CD4-positive, alpha-beta T cell treated with Interleukin-17A for 4 hours (primary cell): ENCODE results near the gene CTDSP1.
A peak's percentile ranks its signal among the peaks of the same experiment; 100 is the strongest.

Experiments used
- DNase-seq: peaks from one replicate; pipeline ENCODE4 v3.0.0-alpha.2; 2020; ENCODE audit warnings: mixed read lengths

Gene CTDSP1

DNA sequence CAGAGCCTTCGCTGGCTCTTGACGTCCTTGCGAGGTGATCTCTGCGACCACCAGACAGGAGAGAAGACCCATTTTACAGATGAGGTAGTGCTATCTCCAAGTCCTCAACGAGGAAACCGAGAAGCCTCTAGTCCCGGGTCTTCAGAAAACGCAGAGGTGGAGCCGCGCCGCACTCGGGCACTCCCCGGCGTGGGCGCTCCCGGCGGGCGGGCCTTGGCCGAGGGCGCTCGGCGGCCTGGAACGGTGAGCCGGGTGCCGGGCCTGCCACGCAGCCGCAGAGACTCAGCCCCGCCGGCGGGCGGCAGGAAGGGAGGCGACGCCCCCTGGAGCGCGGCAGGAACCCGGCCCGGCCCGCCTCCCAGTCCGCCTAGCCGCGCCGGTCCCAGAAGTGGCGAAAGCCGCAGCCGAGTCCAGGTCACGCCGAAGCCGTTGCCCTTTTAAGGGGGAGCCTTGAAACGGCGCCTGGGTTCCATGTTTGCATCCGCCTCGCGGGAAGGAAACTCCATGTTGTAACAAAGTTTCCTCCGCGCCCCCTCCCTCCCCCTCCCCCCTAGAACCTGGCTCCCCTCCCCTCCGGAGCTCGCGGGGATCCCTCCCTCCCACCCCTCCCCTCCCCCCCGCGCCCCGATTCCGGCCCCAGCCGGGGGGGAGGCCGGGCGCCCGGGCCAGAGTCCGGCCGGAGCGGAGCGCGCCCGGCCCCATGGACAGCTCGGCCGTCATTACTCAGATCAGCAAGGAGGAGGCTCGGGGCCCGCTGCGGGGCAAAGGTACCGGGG lies at the start of gene CTDSP1:
Gene CTDSP1, plus strand, starts transcription at position 478 of the 776 bp plus-strand sequence. Its CDS starts 223 bp downstream, at position 701.
- peak; percentile 93 for DNase-seq

- DNase-seq = no peak
Observed at GRCh38 chr2:218354045-218354444, 45.6 kb upstream of the CTDSP1 start.

GRCh38 chr2:218354850-218355443 lies 44.7 kb upstream of the CTDSP1 start:
- DNase-seq = no peak

DNA sequence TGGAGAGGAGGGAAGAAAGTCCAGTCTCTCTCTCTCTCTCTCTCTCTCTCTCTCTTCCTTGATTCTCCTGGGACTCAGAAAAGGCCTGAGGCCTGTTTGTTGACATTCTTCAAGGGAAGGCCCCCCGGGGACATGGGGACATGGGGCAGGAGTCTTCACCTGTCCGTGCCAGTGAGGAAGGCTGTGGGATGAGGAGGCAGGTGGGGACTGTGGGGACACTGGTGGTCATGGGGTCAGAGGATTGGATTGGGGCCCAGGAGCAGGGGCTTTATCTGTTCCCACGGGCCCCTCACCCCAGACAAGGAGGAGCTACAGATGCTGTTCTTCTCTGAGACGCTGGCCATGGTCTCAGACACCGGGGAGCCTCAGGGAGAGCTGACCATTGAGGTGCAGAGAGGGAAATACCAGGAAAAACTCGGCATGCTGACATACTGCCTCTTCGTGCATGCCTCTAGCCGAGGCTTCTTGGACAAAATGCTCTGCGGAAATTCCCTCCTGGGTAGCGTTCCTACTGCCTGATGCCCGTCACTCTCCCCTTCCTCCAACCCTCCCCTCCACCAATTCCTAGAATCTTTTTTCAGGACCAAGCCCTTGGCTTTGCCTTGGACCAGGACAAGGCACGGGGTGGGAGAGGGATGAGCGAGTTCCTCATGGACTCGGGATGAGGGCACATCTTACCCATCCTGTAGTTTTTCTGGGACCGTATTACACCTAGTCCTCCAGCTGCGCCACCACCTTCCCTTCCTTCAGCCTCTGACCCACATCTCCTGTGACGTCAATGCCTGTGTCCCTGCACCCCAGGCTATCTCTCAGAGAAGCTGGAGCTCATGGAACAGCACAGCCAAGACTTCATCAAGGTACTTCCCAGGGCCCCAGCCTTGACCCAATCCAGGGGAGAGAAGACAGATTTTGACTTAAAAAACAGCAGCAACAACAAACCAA lies 42.2 kb upstream of the CTDSP1 start:
- DNase-seq = no peak

DNA sequence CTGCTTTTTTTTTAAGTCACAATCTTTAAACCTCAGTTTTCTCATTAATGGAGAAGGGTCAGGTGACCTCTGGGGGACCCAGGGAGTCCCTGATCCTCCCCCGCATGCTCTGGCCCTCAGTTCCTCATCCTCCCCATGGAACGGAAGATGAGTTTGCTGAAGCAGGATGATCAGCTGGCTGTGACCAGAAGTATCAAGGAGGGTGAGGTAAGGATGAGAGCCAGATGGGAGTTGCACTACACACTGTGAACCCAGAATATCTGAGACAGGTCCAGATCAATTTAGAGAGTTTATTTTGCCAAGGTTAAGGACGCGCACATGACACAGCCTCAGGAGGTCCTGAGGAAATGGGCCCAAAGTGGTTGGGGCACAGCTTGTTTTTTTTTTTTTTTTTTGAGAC lies 39.2 kb upstream of the CTDSP1 start:
- no peak for DNase-seq

GRCh38 chr2:218362606-218363005 lies 37.1 kb upstream of the CTDSP1 start:
- DNase-seq = no peak

DNA sequence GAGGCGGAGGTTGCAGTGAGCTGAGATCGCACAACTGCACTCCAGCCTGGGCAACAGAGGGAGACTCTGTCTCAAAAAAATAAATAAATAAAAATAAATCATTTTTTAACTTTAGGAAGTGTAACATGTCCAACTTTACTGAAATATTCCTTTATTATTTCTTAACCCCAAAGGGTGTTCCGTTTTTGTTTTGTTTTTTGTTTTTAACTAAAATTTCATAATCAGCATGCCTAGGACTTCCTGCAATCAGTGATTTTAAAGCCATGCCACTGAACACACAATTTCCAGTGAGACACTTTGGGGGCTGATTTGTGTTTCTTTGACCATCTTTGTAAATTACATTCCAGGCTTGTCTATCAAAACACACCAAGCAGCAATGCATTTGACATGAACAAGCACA lies 35.9 kb upstream of the CTDSP1 start:
- no peak for DNase-seq

DNA sequence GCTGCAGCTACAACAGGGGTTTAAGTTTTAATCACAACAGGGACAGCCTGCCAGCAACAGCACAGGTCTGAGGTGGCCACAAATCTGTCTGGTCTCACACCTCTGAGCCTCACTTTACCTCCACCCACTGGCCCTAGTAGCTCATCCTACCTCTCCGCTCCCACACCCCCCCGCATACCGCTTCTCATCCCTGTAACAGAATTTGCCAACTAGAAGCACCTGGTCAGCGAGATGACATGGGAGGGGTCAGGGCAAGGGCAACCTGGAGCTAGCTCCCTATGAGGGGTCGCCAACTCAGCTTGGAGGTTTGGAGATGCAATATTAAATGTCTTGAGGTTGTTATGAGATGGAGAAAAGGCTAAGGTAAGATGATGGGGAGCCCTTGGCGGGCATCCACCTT lies 35.5 kb upstream of the CTDSP1 start:
- DNase-seq = no peak

DNA sequence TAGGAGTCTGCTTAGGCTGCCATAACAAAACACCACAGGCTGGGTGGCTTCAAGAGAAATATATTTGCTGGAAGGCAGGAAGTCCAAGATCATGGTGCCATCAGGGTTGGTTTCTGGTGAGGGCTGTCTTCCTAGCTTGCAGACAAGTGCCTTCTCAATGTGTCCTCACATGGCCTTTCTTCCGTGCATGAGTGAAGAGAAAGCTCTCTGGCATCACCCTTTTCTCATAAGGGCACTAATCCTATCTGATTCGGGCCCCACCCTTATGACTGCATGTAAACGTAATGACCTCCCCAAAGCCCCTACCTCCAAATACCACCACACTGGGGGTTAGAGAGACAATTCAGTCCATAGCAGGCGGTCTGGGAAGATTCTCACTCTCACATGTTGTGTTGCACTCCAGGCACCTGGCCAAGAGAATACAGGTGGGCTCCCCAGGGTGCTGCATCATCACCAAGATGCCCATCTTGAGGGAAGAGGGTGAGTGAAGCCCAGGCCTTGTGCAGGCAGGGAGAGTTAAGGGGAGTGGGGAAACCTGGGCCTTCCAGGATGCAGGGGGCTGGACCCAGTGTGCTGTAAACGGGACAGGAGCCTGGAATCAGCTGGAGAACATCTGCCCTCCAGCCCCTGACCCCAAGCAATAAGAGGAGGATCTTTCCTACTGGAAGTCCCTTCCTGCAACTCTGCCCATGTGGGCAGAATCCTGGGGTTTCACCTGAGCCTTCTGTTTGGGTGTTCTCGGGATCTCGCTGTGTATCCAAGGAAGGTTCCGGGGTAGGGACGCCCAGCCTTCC lies 32.9 kb upstream of the CTDSP1 start:
- DNase-seq = no peak

- DNase-seq = peak; percentile 78
Observed at GRCh38 chr2:218367415-218368149, 32.1 kb upstream of the CTDSP1 start.

GRCh38 chr2:218368150-218368528 lies 31.5 kb upstream of the CTDSP1 start:
- DNase-seq = peak; percentile 25

DNA sequence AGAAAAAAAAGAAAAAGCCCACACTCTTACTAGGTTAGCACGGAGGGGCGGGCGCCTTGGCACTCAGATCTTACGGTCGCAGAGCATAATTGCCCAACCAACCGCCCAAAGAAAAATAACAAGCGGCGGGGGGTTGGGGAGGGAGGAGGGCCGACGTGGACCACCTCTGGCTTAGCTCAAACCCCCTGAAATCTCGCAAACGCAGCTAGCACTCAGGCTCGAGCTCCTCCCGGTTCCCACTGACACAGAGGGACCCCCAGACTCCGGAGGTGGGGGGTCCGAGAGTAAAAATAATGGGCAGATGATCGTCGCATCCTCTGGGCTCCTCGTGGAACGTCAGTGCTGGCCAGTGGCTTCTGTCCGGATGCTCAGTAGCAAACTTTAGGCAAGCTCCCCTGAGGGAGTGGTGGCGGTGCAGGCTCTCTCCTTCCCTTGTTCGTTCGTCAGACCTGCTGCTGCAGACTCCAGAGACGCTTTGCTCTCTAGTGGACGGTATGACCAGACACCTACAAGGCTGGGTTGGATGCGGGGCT lies 31.0 kb upstream of the CTDSP1 start:
- peak; percentile 27 for DNase-seq

DNA sequence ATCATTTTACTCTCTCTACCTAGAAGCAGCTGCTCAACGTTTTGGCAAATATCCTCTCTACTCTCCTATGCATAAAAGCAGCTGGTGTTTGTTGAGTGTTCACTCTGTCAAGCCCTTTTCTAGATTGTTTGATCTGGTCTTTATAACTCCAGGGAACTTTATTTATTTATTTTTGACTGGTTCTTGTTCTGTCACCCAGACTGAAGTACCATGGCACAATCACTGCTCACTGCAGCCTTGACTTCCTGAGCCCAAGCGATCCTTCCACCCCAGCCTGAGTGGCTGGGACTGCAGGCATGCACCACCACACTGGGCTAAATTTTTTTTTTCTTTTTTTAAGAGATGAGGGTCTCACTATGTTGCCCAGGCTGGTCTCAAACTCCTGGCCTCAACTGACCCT lies 30.3 kb upstream of the CTDSP1 start:
- no peak for DNase-seq

GRCh38 chr2:218370410-218371063 lies 29.1 kb upstream of the CTDSP1 start:
- no peak for DNase-seq

DNA sequence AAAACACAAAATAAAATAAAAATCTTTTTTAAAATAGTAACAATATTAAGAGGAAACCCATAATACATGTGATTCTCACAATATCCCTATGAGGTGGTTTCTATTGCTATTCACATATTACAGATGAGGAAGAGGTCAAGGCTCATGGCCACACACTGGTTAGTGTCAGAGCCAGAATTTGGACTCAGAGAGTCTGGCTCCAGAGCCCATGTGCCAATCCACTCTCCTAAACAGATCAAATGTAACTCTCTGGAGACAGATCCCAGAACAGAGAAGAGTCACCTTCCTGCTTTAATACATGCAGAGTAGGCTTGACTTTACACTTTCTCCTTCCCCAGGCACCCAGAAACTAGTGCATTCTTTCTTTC lies 27.7 kb upstream of the CTDSP1 start:
- no peak for DNase-seq

- no peak for DNase-seq
Observed at GRCh38 chr2:218374795-218375194, 24.9 kb upstream of the CTDSP1 start.

- no peak for DNase-seq
Observed at GRCh38 chr2:218375212-218375611, 24.5 kb upstream of the CTDSP1 start.

DNA sequence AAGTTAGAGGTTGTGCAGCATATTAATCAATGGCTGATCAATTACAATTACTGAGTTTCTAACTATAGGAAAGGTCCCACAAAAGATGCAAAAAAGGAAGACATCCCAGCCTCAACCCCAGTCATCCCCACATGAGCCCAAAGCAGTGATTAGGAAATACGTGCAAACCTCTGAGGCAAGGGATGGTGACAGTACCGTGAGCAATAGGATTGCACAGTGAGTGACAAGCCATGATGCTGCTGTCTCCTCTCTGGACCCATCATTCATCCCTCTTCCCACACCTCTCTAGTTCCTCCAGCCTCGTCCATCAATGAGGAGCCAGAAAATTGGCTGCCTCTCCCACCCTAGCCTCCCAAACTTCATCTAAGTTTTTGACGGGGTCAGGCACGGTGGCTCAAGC lies 21.6 kb upstream of the CTDSP1 start:
- no peak for DNase-seq

DNA sequence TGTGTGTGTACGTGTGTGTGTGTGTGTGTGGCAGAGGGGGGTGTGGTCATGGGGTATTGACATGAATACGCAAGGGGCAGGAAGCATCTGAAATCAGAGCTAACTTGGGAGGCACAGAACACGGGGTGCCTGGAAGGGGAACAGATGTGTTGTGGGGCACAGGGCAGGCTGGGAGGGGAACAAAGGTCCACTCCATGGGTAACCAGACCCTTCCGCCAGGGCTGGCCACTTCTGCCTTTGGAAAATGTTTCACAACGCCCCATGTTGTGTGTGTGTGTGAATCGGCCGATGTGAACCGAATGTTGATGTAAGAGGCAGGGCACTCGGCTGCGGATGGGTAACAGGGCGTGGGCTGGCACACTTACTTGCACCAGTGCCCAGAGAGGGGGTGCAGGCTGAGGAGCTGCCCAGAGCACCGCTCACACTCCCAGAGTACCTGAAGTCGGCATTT lies 17.7 kb upstream of the CTDSP1 start, which contains the start of gene SLC11A1:
Gene SLC11A1, plus strand, starts transcription at position 358 of the 451 bp plus-strand sequence. CDS start 96 bp downstream, outside the sequence.
- DNase-seq = no peak

DNA sequence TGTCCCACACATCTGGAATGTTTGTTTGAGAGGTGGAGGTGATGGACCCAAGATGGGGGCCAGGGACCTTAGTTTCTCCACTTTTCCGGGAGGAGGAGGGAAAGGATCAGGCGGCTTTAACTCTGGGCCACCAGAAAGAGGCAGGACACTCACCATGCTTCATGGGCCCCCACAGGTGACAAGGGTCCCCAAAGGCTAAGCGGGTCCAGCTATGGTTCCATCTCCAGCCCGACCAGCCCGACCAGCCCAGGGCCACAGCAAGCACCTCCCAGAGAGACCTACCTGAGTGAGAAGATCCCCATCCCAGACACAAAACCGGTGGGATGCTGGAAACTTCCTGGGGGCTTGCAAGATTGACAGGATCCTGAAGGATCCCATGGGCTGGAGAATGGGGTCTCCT lies 16.9 kb upstream of the CTDSP1 start:
- no peak for DNase-seq
